Activated CD8-positive, alpha-beta memory T cell treated with anti-CD3 and anti-CD28 coated beads, Interleukin-2, amount 50 U/mL, for 4 hours (primary cell): Measurements from ENCODE around the gene PIK3C2G.
"Not testable (repeated sequence)": the region's sequence is repeated elsewhere in the genome, so short reads cannot be mapped to it uniquely, and the experiment has no call there.

ENCODE experiments used
- DNase-seq: peaks from one replicate; pipeline ENCODE4 v3.0.0-alpha.2; 2020

Gene PIK3C2G

DNA sequence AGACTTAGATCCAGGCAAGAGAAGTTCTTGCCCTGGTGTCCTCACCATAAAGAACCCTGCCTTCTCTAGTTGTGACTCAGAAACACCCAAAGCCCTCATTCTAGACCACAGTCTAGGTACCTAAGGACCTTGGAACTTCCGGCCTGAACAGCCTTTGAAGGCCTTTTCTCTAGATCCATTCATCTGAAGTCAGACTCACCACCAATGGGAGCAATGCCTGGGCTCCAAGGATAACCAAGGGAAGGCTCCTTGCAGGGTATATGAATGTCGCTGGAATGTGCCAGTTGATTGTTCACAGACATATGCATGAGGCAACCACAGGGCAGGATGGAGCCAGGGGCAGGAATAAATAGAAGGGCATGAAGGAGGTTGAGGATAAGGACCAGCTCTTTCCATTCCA, 390.2 kb downstream of the PIK3C2G start:
- DNase-seq, result no peak

DNA sequence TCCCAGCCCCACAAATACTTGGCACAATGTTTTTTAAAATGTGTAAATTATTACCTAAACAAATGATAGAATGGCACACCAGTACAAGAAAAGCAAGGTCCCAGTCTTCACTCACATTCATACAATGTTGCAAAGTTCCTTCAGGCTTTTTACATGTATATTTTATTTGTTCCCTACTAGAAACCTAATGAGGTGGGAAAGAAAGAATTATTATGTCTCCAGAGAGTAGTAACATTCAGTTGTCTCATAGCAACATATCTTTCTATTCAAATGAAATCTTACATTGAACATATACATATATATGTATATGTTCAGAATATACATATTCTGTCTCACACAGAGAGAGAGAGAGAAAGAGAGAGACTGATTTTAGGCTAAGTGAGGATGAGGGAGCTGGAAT, 391.3 kb downstream of the PIK3C2G start:
- no peak for DNase-seq

DNA sequence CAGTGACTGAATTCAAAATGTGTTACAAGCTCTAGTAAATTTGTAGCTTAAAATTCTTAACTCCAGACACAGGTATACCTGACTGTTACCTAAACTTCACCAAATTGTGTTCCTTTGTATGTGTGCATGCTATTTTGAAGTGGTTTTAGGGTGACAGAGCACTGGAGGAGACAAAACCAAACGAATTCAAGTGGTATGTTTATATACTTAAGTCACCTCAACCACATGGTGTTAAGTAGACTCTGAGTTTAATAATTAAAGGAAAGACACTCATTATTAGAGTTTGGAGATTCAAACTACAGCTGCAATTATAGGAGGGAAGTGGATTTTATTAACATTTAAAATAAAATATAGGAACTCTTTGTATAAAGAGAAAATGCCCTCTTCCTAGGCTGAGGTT, 392.1 kb downstream of the PIK3C2G start:
- DNase-seq, result no peak

DNA sequence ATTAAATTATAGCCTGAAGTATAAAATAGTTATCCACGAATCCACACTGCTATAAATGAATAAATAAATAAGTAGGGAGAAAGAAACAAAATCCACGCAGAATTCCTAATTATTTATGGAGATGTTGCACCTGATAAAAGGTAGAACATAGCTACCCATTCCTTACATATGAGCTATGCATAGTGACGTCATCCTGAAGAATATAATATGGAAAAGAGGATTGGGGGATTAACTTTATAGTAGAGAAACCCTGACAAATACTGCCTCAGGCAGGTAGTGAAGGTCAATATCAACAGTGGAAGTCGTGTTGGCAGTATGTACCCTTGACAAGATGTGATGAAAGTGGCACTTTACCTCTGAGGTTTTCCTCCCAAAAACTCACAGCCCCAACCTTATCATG, 394.0 kb downstream of the PIK3C2G start:
- no peak for DNase-seq

DNA sequence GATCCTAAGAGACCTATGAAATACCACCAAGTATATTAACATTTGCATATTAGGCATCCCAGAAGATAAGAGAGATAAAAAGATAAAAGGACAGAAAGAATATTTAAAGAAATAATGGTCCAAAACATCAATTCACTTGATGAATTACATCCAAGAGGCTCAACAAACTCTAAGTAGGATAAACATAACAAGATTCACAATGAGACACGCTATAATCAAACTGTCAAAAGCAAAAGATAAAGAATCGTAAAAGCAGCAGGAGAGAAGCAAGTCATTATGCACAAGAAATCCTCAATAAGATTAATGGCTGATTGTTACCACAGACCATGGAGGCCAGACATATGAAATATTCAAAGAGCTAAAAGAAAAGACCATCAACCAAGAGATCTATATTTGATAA, 396.9 kb downstream of the PIK3C2G start:
- no peak for DNase-seq

DNA sequence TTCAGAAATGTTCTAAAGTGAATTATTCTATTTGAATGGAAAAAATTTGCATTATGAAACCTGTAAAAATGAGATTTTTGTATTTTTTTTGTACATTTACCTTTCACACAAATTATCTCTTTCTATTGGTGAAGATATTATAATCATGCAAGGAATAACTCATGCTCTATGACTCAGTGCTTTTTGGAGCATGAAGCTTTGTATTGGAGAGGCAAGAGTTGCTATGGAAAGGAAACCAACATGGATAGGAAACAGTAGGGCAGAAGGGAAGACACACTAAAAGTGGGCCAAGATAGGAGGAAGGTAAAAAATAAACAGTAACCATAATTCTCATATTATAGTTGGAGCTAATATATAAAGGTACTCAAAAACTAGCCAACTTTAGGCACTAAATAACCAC, 397.5 kb downstream of the PIK3C2G start:
- no peak for DNase-seq

DNA sequence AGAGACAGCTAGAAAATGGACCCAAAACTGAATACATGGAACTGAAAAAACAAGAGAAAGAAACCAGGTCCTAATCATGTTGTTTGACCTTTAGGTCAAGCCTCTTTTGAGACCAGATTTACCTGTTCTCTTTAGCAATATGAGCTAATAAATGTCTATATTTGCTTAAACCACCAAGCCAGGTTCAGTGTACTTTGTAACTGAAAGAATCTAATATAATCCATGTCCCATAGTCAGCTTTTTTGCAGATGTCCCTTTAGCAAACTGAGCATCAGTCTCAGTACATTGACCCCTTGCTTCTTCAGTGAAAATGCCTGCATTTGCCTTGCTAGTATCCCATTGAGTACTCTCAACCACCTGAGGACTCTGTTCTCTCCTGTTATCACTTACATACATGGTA, 414.8 kb downstream of the PIK3C2G start:
- no peak for DNase-seq

DNA sequence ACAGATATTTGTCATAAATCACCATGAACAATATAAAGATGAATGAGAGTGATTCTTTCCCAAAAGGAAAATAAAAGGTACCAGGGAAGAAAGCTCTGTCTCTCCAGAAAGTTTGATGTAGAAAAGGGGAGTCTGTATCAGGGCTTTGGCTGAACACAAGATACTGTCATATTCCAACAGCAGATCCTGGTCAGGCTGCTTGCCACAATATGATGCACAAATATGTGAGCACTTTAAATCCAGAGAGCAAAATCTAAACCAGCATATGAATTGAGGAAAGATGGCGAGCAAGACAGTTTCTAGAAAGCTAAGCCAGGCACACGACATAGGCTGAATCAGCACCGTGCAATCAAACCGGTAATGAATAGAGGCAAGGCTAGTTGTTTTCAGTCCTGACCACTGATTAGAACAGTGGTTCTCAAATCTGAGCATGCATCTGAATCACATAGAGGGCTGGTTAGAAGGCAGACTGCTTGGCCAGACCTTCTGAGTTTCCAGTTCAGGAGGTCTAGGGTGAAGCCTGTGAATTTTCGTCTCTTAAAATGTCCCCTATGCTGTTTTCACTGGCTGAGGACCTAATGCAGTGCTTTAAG, 415.8 kb downstream of the PIK3C2G start:
- no peak for DNase-seq

DNA sequence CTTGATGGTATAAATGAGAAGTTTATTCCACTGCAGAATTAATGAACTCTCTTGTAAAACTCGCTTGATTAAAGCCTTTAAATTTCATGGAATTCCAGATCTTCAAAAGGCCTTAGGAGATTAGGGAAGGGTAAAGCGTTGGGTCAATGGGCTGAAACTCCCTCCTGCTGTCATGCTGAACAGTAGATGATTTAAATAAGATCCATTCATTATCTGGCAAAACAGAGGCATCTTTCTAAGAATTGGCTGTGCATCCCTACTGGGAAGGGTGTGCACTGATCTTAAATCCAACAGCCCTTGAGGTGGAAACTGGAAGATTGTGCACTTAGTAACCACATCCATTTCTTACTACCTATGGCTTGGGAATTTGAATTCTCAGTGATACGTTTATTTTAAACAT, 420.5 kb downstream of the PIK3C2G start:
- DNase-seq, result no peak

DNA sequence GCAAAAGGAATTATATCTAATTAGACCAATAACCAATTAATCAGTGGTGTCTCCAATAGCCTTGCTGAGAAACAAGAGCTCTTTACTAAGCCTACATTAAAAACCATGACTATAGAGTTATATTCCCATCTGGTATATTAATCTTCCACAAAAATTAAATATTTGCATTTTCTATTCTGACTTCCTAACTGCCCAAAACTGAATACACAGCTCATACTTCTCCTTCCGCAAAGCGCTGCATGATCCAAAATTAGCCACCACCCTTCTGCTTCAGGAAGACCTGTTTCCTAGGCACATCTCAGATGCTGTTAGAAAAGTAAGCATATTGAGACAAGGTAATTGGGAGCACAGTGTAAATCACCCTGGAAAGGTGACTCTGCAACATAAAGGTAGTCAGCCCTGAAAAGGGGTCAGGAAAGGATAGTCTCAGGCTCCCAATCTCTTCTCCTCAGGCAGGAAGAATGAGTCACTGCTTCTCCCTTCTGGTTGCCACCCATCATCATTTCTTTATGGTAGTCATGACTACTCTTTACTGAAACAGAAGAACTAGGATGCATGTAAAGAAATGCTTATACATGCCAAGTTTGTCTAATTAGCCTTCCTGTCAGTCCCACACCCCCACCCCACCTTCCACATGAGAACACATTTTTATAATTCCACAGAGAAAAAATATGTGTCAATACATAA, 422.2 kb downstream of the PIK3C2G start:
- no peak for DNase-seq

DNA sequence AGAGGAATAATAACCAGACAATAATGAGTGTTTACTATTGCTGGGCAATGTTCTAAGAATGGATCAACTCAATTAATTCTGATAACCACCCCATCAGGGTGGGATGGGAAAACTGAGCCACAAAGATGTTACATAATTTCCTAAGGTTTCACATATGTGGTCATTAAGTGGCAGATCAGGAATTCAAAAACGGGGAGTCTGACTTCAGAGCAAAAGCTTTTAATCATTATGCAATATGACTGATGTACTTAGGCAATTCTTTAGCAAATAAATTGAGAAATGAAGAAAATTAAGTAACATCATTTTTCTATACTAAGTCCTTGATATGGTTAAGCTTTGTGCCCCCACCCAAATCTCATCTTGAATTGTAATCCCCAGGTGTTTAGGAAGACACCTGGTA, 423.1 kb downstream of the PIK3C2G start:
- no peak for DNase-seq

DNA sequence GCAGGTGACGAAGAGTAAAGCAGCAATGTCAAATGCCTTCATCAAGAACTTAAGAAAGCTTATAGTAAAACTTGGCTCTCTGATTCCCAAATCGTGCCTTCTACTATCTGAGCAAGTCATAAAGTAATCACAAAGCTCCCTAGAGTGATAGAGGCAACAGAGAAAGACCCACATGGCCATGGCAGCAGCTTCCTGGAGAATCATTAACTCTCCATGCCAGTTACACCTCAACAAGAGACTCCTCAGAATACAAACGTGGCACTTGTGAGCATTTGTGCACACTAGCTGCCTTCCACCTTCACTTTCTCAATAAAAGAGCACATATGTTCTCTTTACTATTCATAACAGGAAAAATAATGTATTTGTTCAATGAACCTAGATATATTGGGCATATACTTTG, 428.5 kb downstream of the PIK3C2G start:
- DNase-seq, result no peak

DNA sequence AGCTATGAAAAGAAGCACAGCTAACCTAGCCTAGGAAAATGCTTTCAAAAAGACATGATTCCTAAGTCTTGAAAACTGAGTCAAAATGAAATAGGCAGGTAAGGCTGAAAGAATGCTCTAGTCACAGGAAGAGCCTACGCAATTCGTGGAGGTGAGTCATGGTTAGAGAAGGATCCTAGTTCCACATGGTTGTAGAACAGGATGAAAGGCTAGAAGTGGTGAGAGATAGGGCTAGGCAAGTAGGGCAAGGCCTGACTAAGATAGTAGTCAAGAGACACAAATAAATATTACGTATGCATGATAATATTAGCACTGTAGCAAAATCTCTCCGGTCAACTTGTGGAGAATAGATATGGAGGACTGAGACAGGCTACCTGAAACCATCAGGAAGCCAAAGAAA, 429.3 kb downstream of the PIK3C2G start:
- DNase-seq, result no peak

DNA sequence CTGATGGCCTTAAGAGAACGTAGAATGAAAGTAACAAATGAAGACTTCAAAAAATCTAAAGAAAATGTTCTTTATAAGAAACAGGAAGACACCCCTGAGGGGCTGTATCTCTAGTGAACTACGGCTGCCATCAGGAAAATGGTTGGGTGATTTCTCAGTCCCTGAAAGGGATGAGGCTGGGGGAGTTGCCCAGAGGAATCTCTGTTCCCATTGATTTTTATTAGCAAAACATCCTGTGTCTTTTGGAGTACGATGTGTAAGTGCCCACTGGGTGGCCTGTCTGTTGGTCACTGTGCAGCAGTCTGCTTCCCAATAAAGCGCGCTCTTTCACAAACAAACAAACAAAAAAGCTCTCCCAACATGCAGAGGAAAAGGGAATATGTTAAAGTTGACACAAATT, 432.7 kb downstream of the PIK3C2G start:
- DNase-seq, result not testable (repeated sequence)

DNA sequence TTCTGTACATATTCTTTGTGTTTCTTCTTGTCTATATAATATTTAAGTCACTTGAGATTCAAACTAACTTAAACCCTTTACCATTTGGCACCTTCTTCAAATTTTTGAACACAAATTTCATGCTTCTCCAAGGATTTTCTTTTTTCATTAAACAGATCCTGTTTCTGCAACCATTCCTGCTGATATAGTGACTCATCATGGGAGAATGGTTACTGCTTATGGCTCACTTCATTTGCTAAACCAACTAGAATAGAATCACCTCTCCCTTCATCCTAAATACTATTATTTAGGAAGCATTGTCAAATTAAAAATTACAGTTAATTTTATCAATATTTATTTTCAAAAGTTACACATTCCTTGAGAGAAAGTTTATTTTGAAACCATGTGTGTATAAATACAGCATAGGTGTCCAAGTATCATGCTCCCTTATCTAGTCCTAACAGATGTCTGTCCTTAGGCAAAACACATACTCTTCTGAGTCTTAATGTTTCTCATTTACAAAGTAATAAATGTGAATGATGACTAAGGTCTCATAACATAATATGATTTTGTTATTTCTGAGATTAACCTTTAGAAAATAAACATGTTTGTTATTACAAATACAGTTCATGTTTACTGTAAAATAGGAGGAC, 435.8 kb downstream of the PIK3C2G start:
- DNase-seq, result no peak
